GM12892 (cell line): ENCODE data around the gene LRRC75B.

Source experiments
- POLR2AphosphoS5 ChIP-seq: IDR thresholded peaks from 2 replicates; pipeline ENCODE4 v1.6.1; 2011; ENCODE audit warnings: low read depth, low read length, control low read depth
- TAF1 ChIP-seq: IDR thresholded peaks from 2 replicates; pipeline ENCODE4 v1.6.1; 2011; ENCODE audit warnings: low read depth, mild to moderate bottlenecking, control low read depth, low read length, borderline replicate concordance

DNA sequence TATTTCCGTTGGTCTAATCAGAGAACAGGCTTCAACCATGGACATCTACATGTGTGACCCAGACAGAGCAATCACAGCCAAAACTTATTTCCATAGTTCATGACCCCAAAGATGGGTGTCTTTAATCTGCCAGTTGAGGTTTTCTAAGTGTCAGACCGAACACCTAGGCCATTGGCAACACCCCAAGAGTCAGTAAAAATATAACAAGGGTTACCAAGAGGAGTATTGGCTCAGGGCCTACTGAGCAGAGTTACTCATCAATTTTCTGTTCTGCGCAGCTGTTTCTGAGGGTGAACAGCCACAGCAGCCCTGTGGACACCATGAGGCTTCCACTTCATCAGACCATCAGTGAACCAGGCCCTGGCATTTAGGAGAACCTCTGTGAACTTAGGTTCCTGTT lies 56.8 kb downstream of the LRRC75B start:
- TF ChIP-seq TAF1: no peak
- TF ChIP-seq POLR2AphosphoS5: no peak
